Glutamatergic neuron (in vitro differentiated cells): Measurements from ENCODE around the gene SOWAHC. TPM values are rescaled to one million over a fixed set of nuclear protein-coding genes. Genes with fewer than 3 reads are reported as not detected.
A peak's percentile ranks its signal among the peaks of the same experiment; 100 is the strongest.
"Not testable (repeated sequence)": the region's sequence is repeated elsewhere in the genome, so short reads cannot be mapped to it uniquely, and the experiment has no call there.

Source experiments
- DNase-seq: peaks from one replicate; pipeline ENCODE4 v3.0.0; 2022
- H3K27ac Mint-ChIP-seq: one replicate; pipeline ENCODE4 v1.8.0; 2020; ENCODE audit warnings: mild to moderate bottlenecking, mixed read lengths, inconsistent platforms; ENCODE audit not compliant: unreplicated experiment
- H3K27me3 Mint-ChIP-seq: one replicate; pipeline ENCODE4 v1.8.0; 2020; ENCODE audit warnings: mild to moderate bottlenecking, moderate library complexity, mixed read lengths, inconsistent platforms; ENCODE audit not compliant: unreplicated experiment
- H3K36me3 Mint-ChIP-seq: one replicate; pipeline ENCODE4 v1.8.0; 2020; ENCODE audit warnings: mild to moderate bottlenecking, mixed read lengths, inconsistent platforms; ENCODE audit not compliant: unreplicated experiment
- H3K4me1 Mint-ChIP-seq: one replicate; pipeline ENCODE4 v1.8.0; 2020; ENCODE audit warnings: mild to moderate bottlenecking, low read depth, mixed read lengths, inconsistent platforms; ENCODE audit not compliant: unreplicated experiment
- H3K4me3 Mint-ChIP-seq: one replicate; pipeline ENCODE4 v1.8.0; 2020; ENCODE audit warnings: mild to moderate bottlenecking, mixed read lengths, inconsistent platforms; ENCODE audit not compliant: unreplicated experiment
- H3K9me3 Mint-ChIP-seq: one replicate; pipeline ENCODE4 v1.8.0; 2020; ENCODE audit warnings: mild to moderate bottlenecking, moderate library complexity, mixed read lengths, inconsistent platforms; ENCODE audit not compliant: unreplicated experiment
- total RNA-seq: library from RNA; stranded (reverse); fragmentation: NEBNext Ultra II Directional; extraction: Animal tissue kit (Norgen Biotek cat#: 25700); gene quantifications from one replicate; pipeline ENCODE4 v1.2.1, GENCODE V29; 2021; ENCODE audit not compliant: unreplicated experiment
- TF ChIP-seq, protein P1 (sequence below): fragments of 200-600 bp; sonication (generic); IDR thresholded peaks from one replicate; pipeline ENCODE4 v1.5.0; 2021; ENCODE audit not compliant: partially characterized antibody, unreplicated experiment

Gene SOWAHC
- total RNA-seq, 1 donor from 2014 or later: 12.9 TPM

- no peaks in the 10 kb centered on the region for H3K27me3 Mint-ChIP-seq
- no peak overlapping the region for H3K4me3 Mint-ChIP-seq
- no peaks in the 10 kb centered on the region for H3K9me3 Mint-ChIP-seq
- peaks cover 6% of the 10 kb centered on the region for H3K4me1 Mint-ChIP-seq
- TF ChIP-seq, protein P1, sequence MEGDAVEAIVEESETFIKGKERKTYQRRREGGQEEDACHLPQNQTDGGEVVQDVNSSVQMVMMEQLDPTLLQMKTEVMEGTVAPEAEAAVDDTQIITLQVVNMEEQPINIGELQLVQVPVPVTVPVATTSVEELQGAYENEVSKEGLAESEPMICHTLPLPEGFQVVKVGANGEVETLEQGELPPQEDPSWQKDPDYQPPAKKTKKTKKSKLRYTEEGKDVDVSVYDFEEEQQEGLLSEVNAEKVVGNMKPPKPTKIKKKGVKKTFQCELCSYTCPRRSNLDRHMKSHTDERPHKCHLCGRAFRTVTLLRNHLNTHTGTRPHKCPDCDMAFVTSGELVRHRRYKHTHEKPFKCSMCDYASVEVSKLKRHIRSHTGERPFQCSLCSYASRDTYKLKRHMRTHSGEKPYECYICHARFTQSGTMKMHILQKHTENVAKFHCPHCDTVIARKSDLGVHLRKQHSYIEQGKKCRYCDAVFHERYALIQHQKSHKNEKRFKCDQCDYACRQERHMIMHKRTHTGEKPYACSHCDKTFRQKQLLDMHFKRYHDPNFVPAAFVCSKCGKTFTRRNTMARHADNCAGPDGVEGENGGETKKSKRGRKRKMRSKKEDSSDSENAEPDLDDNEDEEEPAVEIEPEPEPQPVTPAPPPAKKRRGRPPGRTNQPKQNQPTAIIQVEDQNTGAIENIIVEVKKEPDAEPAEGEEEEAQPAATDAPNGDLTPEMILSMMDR: no peak
- no peaks in the 10 kb centered on the region for H3K36me3 Mint-ChIP-seq
- no peak overlapping the region for H3K27ac Mint-ChIP-seq
- no peak for DNase-seq
Measured at GRCh38 chr2:109638795-109639194, 24.6 kb downstream of the SOWAHC start.

- peaks cover 14% of the 10 kb centered on the region for H3K4me1 Mint-ChIP-seq
- H3K27me3 Mint-ChIP-seq, H3K9me3 Mint-ChIP-seq, H3K4me3 Mint-ChIP-seq, H3K27ac Mint-ChIP-seq, DNase-seq, H3K36me3 Mint-ChIP-seq: not testable (repeated sequence)
Measured at GRCh38 chr2:109640000-109640399, 25.8 kb downstream of the SOWAHC start.

DNA sequence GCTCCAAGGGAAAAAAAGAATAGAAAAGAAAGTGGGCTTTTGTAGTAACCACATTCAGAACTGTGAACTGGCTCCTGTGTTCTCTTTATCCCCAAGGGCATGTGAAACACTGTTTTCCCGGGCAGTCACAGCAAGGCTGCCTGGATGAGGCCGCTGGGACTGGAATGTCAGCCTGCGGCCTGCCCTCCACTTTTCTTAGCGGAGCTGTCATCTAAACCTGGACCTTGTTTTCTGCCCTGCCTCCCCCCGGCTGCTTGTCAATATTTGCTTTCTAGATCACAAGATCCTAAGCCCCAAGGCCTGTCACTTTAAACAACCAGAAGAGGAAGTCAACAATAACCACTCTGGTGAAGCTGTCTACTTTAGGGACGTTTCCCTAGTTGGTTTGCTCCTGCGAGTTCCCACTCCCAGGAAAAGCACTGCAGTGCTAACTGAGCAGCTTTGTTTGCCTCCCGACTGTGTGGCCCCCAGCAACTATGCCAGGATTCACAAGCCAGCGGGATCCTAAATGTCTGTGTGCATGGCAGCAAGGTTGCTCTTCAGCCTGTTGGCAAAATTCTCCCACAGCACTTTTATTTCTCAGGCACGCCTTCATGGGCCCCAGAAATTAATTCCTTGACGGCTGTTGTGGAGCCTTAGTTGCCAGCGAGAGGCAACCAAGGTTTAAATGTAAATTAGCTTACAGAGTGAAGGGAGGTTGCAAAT lies 30.6 kb downstream of the SOWAHC start:
- peak; percentile 39 for DNase-seq
- H3K36me3 Mint-ChIP-seq: no peaks in the 10 kb centered on the region
- H3K4me1 Mint-ChIP-seq: peaks cover 21% of the 10 kb centered on the region
- no peaks in the 10 kb centered on the region for H3K9me3 Mint-ChIP-seq
- TF ChIP-seq, protein P1: no peak
- H3K4me3 Mint-ChIP-seq: peak overlapping the region; percentile 11
- H3K27me3 Mint-ChIP-seq: no peaks in the 10 kb centered on the region
- peak overlapping the region; percentile 28 for H3K27ac Mint-ChIP-seq

- no peak for DNase-seq
- peaks cover 1% of the 10 kb centered on the region for H3K9me3 Mint-ChIP-seq
- H3K36me3 Mint-ChIP-seq: no peaks in the 10 kb centered on the region
- TF ChIP-seq, protein P1: no peak
- no peak overlapping the region for H3K4me3 Mint-ChIP-seq
- H3K4me1 Mint-ChIP-seq: peaks cover 21% of the 10 kb centered on the region
- H3K27me3 Mint-ChIP-seq: no peaks in the 10 kb centered on the region
- peak overlapping the region; percentile 33 for H3K27ac Mint-ChIP-seq
Measured at GRCh38 chr2:109645412-109646184, 31.4 kb downstream of the SOWAHC start.

DNA sequence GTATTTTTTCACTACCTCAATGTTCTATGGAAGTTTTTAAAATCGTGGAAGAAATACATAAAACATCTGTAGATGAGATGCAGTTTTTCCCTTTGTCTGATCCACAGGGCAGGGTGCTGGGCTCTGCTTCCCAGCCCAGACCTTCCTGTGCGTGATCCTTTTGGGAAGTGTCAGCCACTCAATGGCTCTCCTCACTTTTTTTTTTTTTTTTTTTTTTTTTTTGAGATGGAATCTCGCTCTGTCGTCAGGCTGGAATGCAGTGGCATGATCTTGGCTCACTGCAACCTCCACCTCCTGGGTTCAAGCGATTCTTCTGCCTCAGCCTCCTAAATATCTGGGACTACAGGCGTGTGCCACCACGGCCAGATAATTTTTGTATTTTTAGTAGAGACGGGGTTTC lies 32.8 kb downstream of the SOWAHC start:
- DNase-seq: no peak
- TF ChIP-seq, protein P1: no peak
- no peak overlapping the region for H3K4me3 Mint-ChIP-seq

More for the DNA sequence above, 32.8 kb downstream of the SOWAHC start:
- H3K9me3 Mint-ChIP-seq: peaks cover 1% of the 10 kb centered on the region
- H3K27me3 Mint-ChIP-seq: no peaks in the 10 kb centered on the region
- no peak overlapping the region for H3K27ac Mint-ChIP-seq
- no peaks in the 10 kb centered on the region for H3K36me3 Mint-ChIP-seq
- H3K4me1 Mint-ChIP-seq: peaks cover 21% of the 10 kb centered on the region
